NCI-H1105 treated with DMSO at 0.1 percent for 48 hours (cell line): Measurements from ENCODE around the gene FAM78A.
A peak's percentile ranks its signal among the peaks of the same experiment; 100 is the strongest.
"Not testable (repeated sequence)": the region's sequence is repeated elsewhere in the genome, so short reads cannot be mapped to it uniquely, and the experiment has no call there.

ENCODE experiments used
- DNase-seq: peaks from one replicate; lab custom pipeline; 2025; lab: John Stamatoyannopoulos, UW

The FAM78A gene

GRCh38 chr9:131237291-131237690 lies 39.0 kb downstream of the FAM78A start:
- no peak for DNase-seq

DNA sequence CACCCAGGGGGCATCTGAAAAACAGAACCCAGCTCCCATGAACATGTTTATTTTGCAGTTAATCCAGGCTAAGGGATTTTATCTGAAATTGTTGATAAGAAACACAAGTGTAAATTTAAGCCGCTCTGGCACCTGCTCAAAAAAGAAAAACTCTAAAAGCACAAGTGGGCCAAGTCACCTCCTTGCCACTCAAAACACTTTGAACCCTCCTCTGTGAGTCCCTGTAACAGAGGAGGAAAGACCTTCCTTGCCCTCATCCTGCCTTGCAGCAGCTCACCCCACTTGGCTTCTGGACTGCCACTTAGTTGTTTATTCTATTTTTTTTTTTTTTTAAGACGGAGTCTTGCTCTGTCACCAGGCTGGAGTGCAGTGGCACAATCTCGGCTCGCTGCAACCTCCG lies 39.5 kb downstream of the FAM78A start:
- no peak for DNase-seq

DNA sequence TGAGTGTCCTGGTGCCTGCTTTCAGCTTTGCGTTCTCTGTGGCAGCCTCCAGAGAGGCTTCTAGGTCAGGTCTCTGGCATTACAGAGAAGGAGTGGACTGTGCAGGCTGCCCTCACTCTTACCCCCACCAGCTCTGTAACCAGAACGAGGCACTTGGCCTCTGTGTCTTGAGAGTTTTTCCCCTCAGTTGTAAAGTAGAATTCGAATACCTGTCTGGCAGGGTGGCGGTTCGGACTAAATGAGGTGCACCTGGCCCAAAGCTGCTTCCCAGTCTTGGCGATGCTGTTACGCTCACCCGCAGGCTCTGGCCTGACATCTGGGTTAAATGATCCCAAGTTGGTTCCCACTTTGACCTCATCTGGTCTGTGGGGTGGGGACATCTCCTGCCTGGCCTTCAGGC lies 40.1 kb downstream of the FAM78A start:
- DNase-seq: no peak

- no peak for DNase-seq
Measured at GRCh38 chr9:131235480-131235851, 40.8 kb downstream of the FAM78A start.

- DNase-seq: no peak
Measured at GRCh38 chr9:131234799-131235479, 41.4 kb downstream of the FAM78A start.

GRCh38 chr9:131233995-131234394 lies 42.3 kb downstream of the FAM78A start:
- no peak for DNase-seq

DNA sequence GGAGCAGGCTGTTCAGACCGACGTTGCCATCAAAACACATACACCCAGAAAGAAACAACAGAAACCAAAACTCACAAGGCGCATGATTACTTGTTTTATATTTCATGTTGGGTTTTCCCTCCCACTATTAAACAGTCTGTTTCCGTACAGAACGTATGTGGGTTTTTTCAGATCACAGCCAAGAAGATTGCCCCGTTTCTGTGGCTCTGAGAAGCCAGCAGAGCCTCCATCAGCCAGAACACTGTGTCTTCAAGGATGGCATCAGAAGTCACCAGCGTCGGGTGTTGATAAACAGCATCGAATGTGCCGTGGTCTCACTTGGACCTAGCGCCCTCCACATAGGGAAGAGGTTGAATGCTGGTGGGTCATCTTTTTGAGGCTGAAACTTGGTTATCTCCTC lies 42.8 kb downstream of the FAM78A start:
- no peak for DNase-seq

DNA sequence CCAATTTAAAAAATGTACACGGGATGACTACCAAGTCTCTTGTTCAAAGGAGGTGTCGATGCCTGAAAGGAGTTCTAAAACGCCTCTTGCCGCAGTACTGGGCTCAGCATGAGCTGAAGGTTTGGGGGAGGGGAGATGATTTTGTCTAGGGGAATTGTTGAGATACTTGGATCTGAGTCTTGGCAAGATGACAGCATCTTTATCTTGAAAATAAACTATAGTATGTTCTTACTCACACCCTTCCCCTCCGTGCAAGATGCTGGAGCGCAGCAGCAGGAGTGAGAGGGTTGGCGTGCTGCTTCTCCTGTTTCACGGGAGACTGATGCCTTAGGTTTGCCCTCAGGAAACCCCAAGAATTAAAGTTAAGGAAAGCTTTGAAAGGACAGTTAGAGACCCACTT lies 47.3 kb downstream of the FAM78A start:
- no peak for DNase-seq

GRCh38 chr9:131227959-131228460 lies 48.3 kb downstream of the FAM78A start:
- no peak for DNase-seq

GRCh38 chr9:131227112-131227958 lies 49.0 kb downstream of the FAM78A start:
- DNase-seq: peak; percentile 33

- DNase-seq: no peak
Measured at GRCh38 chr9:131226226-131226625, 50.1 kb downstream of the FAM78A start.

DNA sequence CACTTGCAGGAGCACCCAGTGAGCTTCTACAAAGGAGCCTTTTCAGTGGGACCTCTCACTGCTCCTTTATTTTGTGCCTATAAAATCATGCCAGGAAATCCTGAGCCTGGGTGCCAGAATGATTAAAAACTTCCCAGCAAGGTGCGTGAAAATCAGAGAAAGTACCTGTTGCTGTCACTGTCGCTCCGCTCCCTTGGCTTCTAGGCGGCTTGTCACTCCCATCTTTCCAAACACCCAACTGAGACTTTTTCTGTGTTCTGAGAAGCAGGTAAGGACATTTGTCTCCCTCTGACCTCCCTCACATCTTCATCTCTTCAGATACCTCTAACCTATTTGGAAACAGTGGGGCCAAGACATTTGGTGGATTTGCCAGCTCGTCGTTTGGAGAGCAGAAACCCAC lies 53.9 kb downstream of the FAM78A start:
- no peak for DNase-seq

- no peak for DNase-seq
Measured at GRCh38 chr9:131220485-131220884, 55.8 kb downstream of the FAM78A start.

DNA sequence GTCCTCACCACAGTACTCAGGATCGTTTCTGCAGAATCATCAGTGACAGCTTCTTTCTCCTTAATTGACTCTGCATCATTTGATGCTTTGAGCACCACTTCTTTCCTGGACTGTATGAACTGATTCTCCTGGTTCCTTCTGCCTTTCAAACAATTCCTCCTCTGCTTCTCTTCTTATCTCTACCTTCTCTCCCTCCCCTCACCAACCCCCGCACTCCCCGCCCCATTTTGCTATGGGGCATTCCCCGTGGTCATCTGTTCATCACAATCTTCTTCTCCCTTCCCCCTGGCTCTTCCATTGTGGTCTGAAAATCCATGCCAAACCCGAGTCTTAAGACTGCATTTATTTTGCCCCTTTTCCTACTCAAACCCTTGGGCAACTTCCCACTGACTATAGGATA lies 57.9 kb downstream of the FAM78A start:
- DNase-seq: no peak

GRCh38 chr9:131217331-131218031 lies 58.8 kb downstream of the FAM78A start:
- no peak for DNase-seq

GRCh38 chr9:131216806-131217205 lies 59.5 kb downstream of the FAM78A start:
- no peak for DNase-seq

DNA sequence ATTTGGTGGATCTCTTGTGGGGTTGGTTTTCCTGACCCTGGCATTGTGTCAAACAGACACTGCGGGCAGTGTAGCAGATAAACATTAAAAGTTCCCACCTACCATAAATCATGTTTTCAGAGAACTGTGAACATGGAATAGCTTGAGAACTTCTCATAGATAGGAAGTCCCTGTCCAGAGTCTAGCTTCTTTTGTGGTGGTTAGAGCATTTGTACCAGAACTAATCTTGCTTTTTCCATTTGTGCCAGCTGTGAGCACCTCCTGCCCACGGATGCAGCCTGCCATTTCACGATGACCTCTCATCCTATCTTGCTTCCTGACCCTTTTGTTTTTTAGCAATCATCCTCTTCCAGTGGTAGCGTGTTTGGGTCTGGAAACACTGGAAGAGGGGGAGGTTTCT lies 61.4 kb downstream of the FAM78A start:
- DNase-seq: no peak

GRCh38 chr9:131214286-131214856 lies 61.9 kb downstream of the FAM78A start:
- DNase-seq: no peak

DNA sequence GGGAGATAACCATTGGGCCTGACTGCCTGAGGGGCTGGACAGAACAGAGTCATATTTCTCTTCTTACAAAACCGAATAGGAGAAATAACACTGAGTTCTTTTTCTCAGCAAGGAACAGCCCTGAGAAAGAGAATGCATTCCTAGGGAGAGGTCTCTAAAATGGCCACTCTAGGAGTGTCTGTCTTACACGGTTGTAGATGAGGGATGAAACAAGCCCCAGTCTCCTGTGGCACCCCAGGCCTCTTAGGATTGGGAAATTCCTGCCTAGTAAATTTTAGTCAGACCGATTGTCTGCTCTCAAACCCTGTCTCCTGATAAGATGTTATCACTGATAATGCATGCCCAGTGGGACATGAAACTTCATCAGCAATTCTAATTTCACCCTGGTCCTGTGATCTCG lies 64.4 kb downstream of the FAM78A start:
- DNase-seq: not testable (repeated sequence)
